ENCODE data around the gene XRCC3. TPM values are rescaled to one million over a fixed set of nuclear protein-coding genes. Genes with fewer than 3 reads are reported as not detected.

The XRCC3 gene
- total and polyA plus RNA-seq, 2 of the 8 experiments (the other 6 are each of a cell fraction or from before 2014, with no cell fraction given): 36.9 to 41.8 TPM

- Histone ChIP-seq H3K14ac (ENCODE audit: insufficient read length) (no peak overlapping the region), H4K8ac (ENCODE audit: extremely low read depth, insufficient read depth, low read length) (no peak overlapping the region), H2BK120ac (replicated peaks; ENCODE audit: low read depth, low read length) (no peak overlapping the region), H3K4me3 (ENCODE audit: extremely low read depth in 1 of 4, insufficient read depth in 2 of 4, low read depth in 3 of 4, low read length in 4 of 4) (no peak overlapping the region), H4K20me1 (replicated peaks in 1 of 2; ENCODE audit: control insufficient read depth in 1 of 2, insufficient read depth in 2 of 2, low read length in 2 of 2) (peaks cover 10 to 27% of the 10 kb centered on the region in 2 experiments), H4K5ac (ENCODE audit: insufficient read length, low read depth, low read length) (no peak overlapping the region), H2BK20ac (ENCODE audit: low read length) (no peak overlapping the region), H3K56ac (replicated peaks; ENCODE audit: insufficient read length, low read depth, low read length) (no peak overlapping the region), H2AK5ac (ENCODE audit: low read depth, low read length) (no peak overlapping the region), H3K27me3 (replicated peaks in 1 of 4; ENCODE audit: control insufficient read depth in 3 of 4, extremely low read depth in 1 of 4, insufficient read depth in 3 of 4, low read length in 3 of 4) (no peaks in the 10 kb centered on the region), H3K23me2 (ENCODE audit: low read depth, low read length) (no peaks in the 10 kb centered on the region), H3K36me3 (ENCODE audit: control insufficient read depth in 2 of 4, insufficient read depth in 4 of 4, low read length in 3 of 4) (peaks cover 7 to 37% (median 15%) of the 10 kb centered on the region in 4 experiments; a peak in 6 of 8 replicates), H3K4me2 (ENCODE audit: insufficient read depth in 1 of 2, low read depth in 2 of 2, low read length in 2 of 2) (no peak overlapping the region), H3K23ac (ENCODE audit: insufficient read length) (no peak overlapping the region), H3K9ac (replicated peaks in 1 of 4; ENCODE audit: extremely low read depth in 1 of 4, low read depth in 3 of 4, low read length in 3 of 4) (no peak overlapping the region), H2BK15ac (ENCODE audit: low read length) (no peak overlapping the region), H3K4ac (replicated peaks; ENCODE audit: insufficient read length, low read depth, low read length) (no peak overlapping the region), H3K4me1 (replicated peaks in 1 of 4; ENCODE audit: control insufficient read depth in 3 of 4, insufficient read depth in 4 of 4, low read length in 3 of 4) (peaks cover 0 to 2% (median 0%) of the 10 kb centered on the region in 4 experiments; a peak in 2 of 7 replicates), H2BK12ac (ENCODE audit: low read depth, low read length) (no peak overlapping the region), H3K27ac (ENCODE audit: low read depth, low read length) (no peak overlapping the region), H3K79me1 (ENCODE audit: low read depth, low read length) (peaks cover 8% of the 10 kb centered on the region; the same call in 1 of the 2 replicates), H4K91ac (replicated peaks; ENCODE audit: insufficient read length, low read length) (no peak overlapping the region), H3K18ac (ENCODE audit: extremely low read depth, low read length) (no peak overlapping the region), H3K79me2 (ENCODE audit: control insufficient read depth in 1 of 2, insufficient read depth in 2 of 2, low read length in 2 of 2) (no peaks in the 10 kb centered on the region; a peak in 1 of 4 replicates), H3K9me3 (ENCODE audit: insufficient read depth in 2 of 2, low read depth in 1 of 2, low read length in 1 of 2) (no peaks in the 10 kb centered on the region), H2AFZ (ENCODE audit: low read length) (no peak overlapping the region), H2BK5ac (ENCODE audit: low read depth, low read length) (no peak overlapping the region)
- DNase-seq (ENCODE audit: low read depth in 1 of 2, low spot score in 2 of 2) (no peak), FAIRE-seq (no peak)
- ChIA-PET POLR2A (ENCODE audit: partially characterized antibody) (interaction anchor here (1.3 to 8.8 kb wide), 4 partner anchors 8 to 19 kb away, joined by 3 to 74 read pairs (median 4); partner anchors contain the start of genes XRCC3 and ZFYVE21), CTCF (ENCODE audit: partially characterized antibody) (interaction anchor here (1.1 to 2.1 kb wide), 3 partner anchors 10 to 17 kb away, joined by 4 to 9 read pairs (median 5); no protein-coding TSS in a partner anchor)
- TF ChIP-seq NRF1 (IDR thresholded peaks at IDR 0.05; ENCODE audit: low read depth, low read length) (no peak), ASH2L (IDR thresholded peaks at IDR 0.05; ENCODE audit: low read length) (no peak), SP1 (IDR thresholded peaks at IDR 0.05; ENCODE audit: low read depth, low read length) (no peak), CTBP2 (IDR thresholded peaks at IDR 0.05; ENCODE audit: borderline replicate concordance, insufficient read depth, insufficient read length, low read length) (no peak), YY1 (IDR thresholded peaks at IDR 0.05; ENCODE audit: low read depth, low read length) (no peak), BCL11A (IDR thresholded peaks at IDR 0.05; ENCODE audit: low read depth in 2 of 2, low read length in 2 of 2) (no peak), POLR2A (IDR thresholded peaks at IDR 0.05; ENCODE audit: control extremely low read depth in 1 of 2, low read depth in 2 of 2, low read length in 2 of 2) (no peak; a peak in 1 of 3 replicates), SIN3A (conservative IDR thresholded peaks at IDR 0.05 in 1 of 2, IDR thresholded peaks at IDR 0.05 in 1 of 2; ENCODE audit: low read depth in 1 of 2, low read length in 2 of 2) (no peak), POLR2AphosphoS5 (IDR thresholded peaks at IDR 0.05; ENCODE audit: low read depth, low read length) (no peak), TAF7 (optimal IDR thresholded peaks at IDR 0.05; ENCODE audit: borderline replicate concordance, low read depth, low read length) (no peak)
- 94% methylated on average over 12 of the region's 13 CpGs; no CpG with 5 or more reads in 1 of the 2 experiments for WGBS, 2 experiments (ENCODE audit: extremely low coverage in 1 of 2, insufficient coverage in 1 of 2, insufficient read length in 1 of 2, insufficient replicate concordance in 2 of 2, low coverage in 1 of 2, low lambda C conversion rate in 2 of 2, missing lambda C conversion rate in 1 of 2)
Observed at GRCh38 chr14:103696070-103696402, 19.2 kb downstream of the XRCC3 start.

Data from H1 (cell line).